GM12801 (cell line): ENCODE data around the gene SDCCAG8.

Experiments used
- TF ChIP-seq, protein P1 (sequence below): IDR thresholded peaks from one replicate; pipeline ENCODE4 v1.5.1; 2011; ENCODE audit warnings: control low read depth; ENCODE audit not compliant: insufficient read length; ENCODE audit errors: extremely low read depth

SDCCAG8 gene

DNA sequence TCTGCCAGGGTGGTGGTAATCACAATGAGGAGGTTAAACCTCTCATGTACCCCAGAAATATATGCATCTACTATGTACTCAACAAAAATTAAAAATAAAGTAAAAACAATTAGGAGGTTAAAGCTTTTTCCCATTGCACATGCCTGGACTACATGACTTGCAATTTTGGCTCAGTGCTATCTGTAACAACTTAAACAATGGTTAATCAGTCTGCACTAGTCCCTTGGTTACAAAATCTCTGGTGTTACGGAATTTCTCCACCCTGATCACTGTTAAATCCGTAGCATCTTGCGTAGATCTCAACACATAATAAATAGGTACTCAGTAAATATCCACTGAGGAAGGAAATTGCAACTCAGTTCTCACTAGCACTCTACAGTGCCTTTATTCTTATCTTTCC is 66.5 kb downstream of the SDCCAG8 start:
- TF ChIP-seq, protein P1, sequence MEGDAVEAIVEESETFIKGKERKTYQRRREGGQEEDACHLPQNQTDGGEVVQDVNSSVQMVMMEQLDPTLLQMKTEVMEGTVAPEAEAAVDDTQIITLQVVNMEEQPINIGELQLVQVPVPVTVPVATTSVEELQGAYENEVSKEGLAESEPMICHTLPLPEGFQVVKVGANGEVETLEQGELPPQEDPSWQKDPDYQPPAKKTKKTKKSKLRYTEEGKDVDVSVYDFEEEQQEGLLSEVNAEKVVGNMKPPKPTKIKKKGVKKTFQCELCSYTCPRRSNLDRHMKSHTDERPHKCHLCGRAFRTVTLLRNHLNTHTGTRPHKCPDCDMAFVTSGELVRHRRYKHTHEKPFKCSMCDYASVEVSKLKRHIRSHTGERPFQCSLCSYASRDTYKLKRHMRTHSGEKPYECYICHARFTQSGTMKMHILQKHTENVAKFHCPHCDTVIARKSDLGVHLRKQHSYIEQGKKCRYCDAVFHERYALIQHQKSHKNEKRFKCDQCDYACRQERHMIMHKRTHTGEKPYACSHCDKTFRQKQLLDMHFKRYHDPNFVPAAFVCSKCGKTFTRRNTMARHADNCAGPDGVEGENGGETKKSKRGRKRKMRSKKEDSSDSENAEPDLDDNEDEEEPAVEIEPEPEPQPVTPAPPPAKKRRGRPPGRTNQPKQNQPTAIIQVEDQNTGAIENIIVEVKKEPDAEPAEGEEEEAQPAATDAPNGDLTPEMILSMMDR: no peak

DNA sequence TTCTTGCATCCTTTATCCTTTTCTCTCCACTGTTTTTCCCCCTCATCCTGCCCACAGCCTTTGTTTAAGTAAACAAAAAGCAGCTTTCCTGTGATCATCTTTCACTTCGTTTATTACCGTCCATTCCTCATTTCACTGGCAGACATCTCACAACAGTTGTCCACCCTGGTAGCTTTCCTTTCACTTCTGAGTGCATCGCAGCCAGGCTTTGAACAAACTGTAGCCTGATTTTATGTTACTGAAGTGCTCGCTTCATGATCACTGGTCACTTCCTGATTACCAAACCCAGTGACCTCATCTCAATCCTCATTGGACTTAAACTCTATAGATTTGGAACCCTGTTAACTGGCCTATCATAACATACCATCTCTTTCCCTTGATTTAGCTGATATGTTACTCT is 67.7 kb downstream of the SDCCAG8 start:
- TF ChIP-seq, protein P1: no peak

DNA sequence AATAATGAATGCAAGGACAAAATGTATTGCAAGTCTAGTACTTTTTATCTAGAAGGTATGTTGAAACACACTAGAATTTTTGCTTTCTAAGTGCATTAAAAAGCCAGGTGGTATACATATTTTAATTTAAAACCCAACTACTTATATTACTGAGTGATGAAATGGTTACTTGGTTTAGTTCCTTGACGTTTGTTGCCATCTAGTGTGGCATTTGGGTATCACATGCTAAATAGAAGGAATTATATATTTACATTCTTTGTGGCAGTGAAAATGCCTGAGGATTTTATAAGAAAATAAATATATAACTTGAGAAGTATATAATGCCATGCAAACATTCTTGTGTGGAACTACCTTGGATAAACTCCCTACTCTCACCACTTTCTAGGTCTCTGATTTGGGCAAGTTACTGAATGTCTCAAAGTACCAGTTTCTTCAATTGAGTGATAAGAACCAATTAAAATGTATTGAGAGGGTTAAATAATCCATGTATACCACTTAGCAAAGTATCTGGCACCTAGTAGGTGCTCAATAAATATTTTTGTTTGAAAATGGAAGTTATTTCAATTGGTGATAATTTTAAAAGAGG is 69.6 kb downstream of the SDCCAG8 start:
- TF ChIP-seq, protein P1: no peak

DNA sequence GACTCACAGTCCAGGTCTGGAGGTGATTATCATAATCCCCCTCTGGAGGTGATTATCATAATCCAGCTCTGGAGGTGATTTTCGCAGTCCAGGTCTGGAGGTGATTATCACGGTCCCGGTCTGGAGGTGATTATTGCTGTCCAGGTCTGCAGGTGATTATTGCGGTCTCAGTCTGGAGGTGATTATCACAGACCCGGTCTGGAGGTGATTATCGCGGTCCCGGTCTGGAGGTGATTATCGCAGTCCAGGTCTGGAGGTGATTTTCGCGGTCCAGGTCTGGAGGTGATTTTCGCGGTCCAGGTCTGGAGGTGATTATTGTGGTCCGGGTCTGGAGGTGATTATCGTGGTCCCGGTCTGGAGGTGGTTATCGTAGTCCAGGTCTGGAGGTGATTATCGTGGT is 76.6 kb downstream of the SDCCAG8 start:
- TF ChIP-seq, protein P1: no peak

DNA sequence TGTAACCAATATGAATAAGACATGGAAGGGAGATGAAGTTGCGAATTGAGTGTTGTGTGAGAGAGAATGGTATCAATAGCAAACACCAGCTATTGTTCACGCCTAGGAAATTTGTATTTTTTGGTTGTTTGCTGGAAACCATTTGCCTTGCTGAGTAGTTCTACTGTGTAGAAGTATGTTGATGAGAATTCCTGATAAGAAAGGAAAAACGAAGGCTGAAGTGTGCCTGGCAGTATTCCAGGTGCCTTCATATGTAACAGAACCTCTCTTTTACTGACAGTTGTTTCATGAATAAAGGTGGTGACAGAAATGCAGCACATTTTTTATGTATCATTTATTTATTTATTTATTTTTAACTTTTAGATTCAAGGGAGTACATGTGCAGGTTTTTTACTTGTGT is 79.5 kb downstream of the SDCCAG8 start:
- TF ChIP-seq, protein P1: no peak

DNA sequence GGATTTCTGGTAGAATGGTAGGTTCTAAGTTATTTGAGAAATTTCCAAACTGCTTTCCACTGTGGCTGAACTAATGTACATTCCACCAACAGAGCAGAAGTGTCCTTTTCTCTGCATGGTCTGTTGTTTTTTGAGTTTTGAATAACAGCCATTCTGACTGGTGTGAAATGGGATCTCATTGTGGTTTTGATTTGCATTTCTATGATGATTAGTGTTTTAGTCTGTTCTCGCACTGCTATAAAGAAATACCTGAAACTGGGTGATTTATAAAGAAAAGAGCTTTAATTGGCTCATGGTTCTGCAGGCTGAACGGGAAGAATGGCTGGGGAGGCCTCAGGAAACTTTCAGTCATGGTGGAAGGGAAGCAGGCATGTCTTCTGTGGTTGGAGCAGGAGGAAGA is 80.3 kb downstream of the SDCCAG8 start:
- TF ChIP-seq, protein P1: no peak

DNA sequence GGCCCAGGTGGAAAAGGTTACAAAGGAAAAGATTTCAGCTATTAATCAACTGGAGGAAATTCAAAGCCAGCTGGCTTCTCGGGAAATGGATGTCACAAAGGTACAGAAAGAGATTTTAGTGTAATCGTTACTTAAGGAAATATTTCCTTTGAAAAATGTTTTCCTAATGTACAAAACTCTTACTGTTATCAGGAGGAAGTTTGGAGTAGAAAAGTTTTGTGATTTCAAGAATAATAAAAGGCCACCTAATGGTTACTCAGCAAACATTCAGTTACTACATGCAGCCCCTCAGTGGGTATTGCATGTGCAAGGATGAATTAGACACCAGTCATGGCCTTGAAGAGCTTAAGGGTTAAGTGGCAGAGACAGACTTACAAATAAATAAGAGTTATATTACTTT is 85.2 kb downstream of the SDCCAG8 start:
- TF ChIP-seq, protein P1: no peak
